K562 (cell line): ENCODE results near the gene ABRAXAS1. TPM values are rescaled to one million over a fixed set of nuclear protein-coding genes. Genes with fewer than 3 reads are reported as not detected.

Experiments used
- ATAC-seq: fragments of 200-7000 bp; cut with Tn5 transposase; 3 replicates; pipeline ENCODE4 v1.9.1; 2020; ENCODE audit warnings: moderate library complexity
- BruUV-seq: library from RNA; stranded (reverse); fragments of 400-500 nt; replicated peaks from 2 replicates; lab custom pipeline; 2021; lab: Mats Ljungman, UMichigan
- CTCF ChIA-PET: fragments of 300-600 bp; formaldehyde crosslinking; extraction: SDS; loops from one replicate; lab custom pipeline; 2021; ENCODE audit warnings: low intra/inter-chr PET ratio; lab: Yijun Ruan, JAX
- POLR2A ChIA-PET: fragments of 300-600, 350-650 bp; sonication (Branson Sonifier 250); formaldehyde crosslinking; extraction: SDS; loops from one replicate; lab custom pipeline; 2021; ENCODE audit warnings: antibody characterized with exemption, inconsistent platforms; lab: Yijun Ruan, JAX
- DNase-seq, 4 experiments: peaks; one replicate each; pipeline versions ENCODE4 v3.0.0 to v3.0.0-alpha.2; 2011 to 2018; ENCODE audit warnings: low spot score in 3 of 4, mixed read lengths in 3 of 4; ENCODE audit errors: extremely low read depth in 1 of 4
- FAIRE-seq: peaks from 2 replicates; lab custom pipeline; 2011; peaks lifted over from hg19 to GRCh38; lab: Jason Lieb, UNC
- H2AFZ ChIP-seq: 2 replicates; pipeline ENCODE4 v1.6.0; 2011; ENCODE audit warnings: low read depth, low read length, control low read depth, inconsistent platforms
- H3K27ac ChIP-seq: fragments of 200-600 bp; 3 replicates; pipeline ENCODE4 v1.8.0; 2011; ENCODE audit warnings: low read depth, mild to moderate bottlenecking, control low read depth, inconsistent platforms, low read length, moderate library complexity, mixed read lengths; ENCODE audit errors: extremely low read depth
- H3K27me3 ChIP-seq, 2 experiments: fragments of 300-600 bp in 1 of 2; 2 replicates in 1 of 2; 3 replicates in 1 of 2; pipeline versions ENCODE4 v1.6.0 to v1.8.0; 2011; ENCODE audit warnings: inconsistent platforms in 2 of 2, low read length in 2 of 2, mild to moderate bottlenecking in 1 of 2, mixed read lengths in 1 of 2, moderate library complexity in 1 of 2; ENCODE audit not compliant: control insufficient read depth in 2 of 2, insufficient read depth in 2 of 2
- H3K36me3 ChIP-seq: fragments of 300-600 bp; 3 replicates; pipeline ENCODE4 v1.8.0; 2011; ENCODE audit warnings: mild to moderate bottlenecking, low read length, inconsistent platforms; ENCODE audit not compliant: control insufficient read depth, insufficient read depth
- H3K4me1 ChIP-seq, 2 experiments: fragments of 200-600 bp in 1 of 2; replicated peaks in 1 of 2; 2 replicates in 1 of 2; 3 replicates in 1 of 2; pipeline versions ENCODE4 v1.5.1 to v1.8.0; 2011; ENCODE audit warnings: inconsistent platforms in 2 of 2, low read length in 2 of 2, mild to moderate bottlenecking in 1 of 2, mixed read lengths in 1 of 2, moderate library complexity in 1 of 2; ENCODE audit not compliant: control insufficient read depth in 2 of 2, insufficient read depth in 2 of 2
- H3K4me2 ChIP-seq: 2 replicates; pipeline ENCODE4 v1.6.1; 2011; ENCODE audit warnings: low read length, control low read depth, inconsistent platforms, mixed read lengths; ENCODE audit not compliant: insufficient read depth
- H3K4me3 ChIP-seq: fragments of 200-600 bp; sonication (generic), shearing (Covaris generic); 2 replicates; pipeline ENCODE4 v1.5.1; 2016; ENCODE audit warnings: control low read depth, inconsistent platforms
- H3K79me2 ChIP-seq: fragments of 200-600 bp; 3 replicates; pipeline ENCODE4 v1.8.0; 2011; ENCODE audit warnings: low read length, inconsistent platforms; ENCODE audit not compliant: control insufficient read depth, insufficient read depth
- H3K9ac ChIP-seq, 2 experiments: 2 replicates each; pipeline versions ENCODE4 v1.6.0 to v1.6.1; 2011; ENCODE audit warnings: low read depth in 2 of 2, low read length in 2 of 2, control low read depth in 1 of 2, inconsistent platforms in 1 of 2, mild to moderate bottlenecking in 1 of 2, mixed read lengths in 1 of 2; ENCODE audit not compliant: insufficient read depth in 1 of 2
- H3K9me1 ChIP-seq: one replicate; pipeline ENCODE4 v1.6.0; 2011; ENCODE audit warnings: inconsistent platforms, mild to moderate bottlenecking, low read length, moderate library complexity; ENCODE audit not compliant: control insufficient read depth, insufficient read depth
- H3K9me3 ChIP-seq: replicated peaks from 2 replicates; pipeline ENCODE4 v1.5.1; 2011; ENCODE audit warnings: low read depth, low read length, inconsistent platforms; ENCODE audit not compliant: control insufficient read depth, insufficient read depth
- H4K20me1 ChIP-seq: replicated peaks from 2 replicates; pipeline ENCODE4 v1.6.1; 2011; ENCODE audit warnings: low read length, inconsistent platforms, mixed read lengths; ENCODE audit not compliant: control insufficient read depth, insufficient read depth
- ATF1 ChIP-seq, 2 experiments: fragments of 450-650 bp in 1 of 2; IDR thresholded peaks; 2 replicates each; pipeline ENCODE4 v1.6.1; 2016; ENCODE audit warnings: missing compliant biosample characterization in 1 of 2, missing genetic modification characterization in 1 of 2
- CBFA2T3 ChIP-seq: fragments of 450-650 bp; IDR thresholded peaks from 2 replicates; pipeline ENCODE4 v1.6.1; 2017
- ESRRB ChIP-seq: fragments of 250-450 bp; sonication (Bioruptor Pico); IDR thresholded peaks from 2 replicates; pipeline ENCODE4 v1.5.0; 2020; ENCODE audit warnings: mild to moderate bottlenecking, moderate library complexity, borderline replicate concordance
- FUS ChIP-seq: fragments of 200-400 bp; formaldehyde crosslinking; optimal IDR thresholded peaks from 2 replicates; pipeline ENCODE3; 2017; ENCODE audit warnings: low read depth, low read length
- HDGF ChIP-seq: fragments of 450-650 bp; IDR thresholded peaks from 2 replicates; pipeline ENCODE4 v1.6.1; 2016
- HEY1 ChIP-seq: fragments of 250-450 bp; sonication (Bioruptor Pico); IDR thresholded peaks from 2 replicates; pipeline ENCODE4 v1.5.0; 2020; ENCODE audit warnings: mild to moderate bottlenecking, moderate library complexity, borderline replicate concordance
- MAZ ChIP-seq, 2 experiments: fragments of 450-650 bp in 1 of 2; sonication (generic) in 1 of 2; formaldehyde crosslinking; IDR thresholded peaks in 1 of 2; conservative IDR thresholded peaks in 1 of 2; 2 replicates each; pipeline versions ENCODE4 v1.4.0 to v1.5.0; 2020; ENCODE audit warnings: mild to moderate bottlenecking in 1 of 2, missing genetic modification reagents in 1 of 2
- NR2C1 ChIP-seq, 2 experiments: fragments of 450-650 bp; IDR thresholded peaks; 2 replicates each; pipeline ENCODE4 v1.6.1; 2017; ENCODE audit warnings: mild to moderate bottlenecking in 2 of 2, antibody characterized with exemption in 1 of 2, inconsistent platforms in 1 of 2, missing compliant biosample characterization in 1 of 2, missing genetic modification characterization in 1 of 2
- POLR2A ChIP-seq: fragments of 450-650 bp; conservative IDR thresholded peaks from 2 replicates; pipeline ENCODE4 v1.6.1; 2016
- PRPF4 ChIP-seq: fragments of 200-400 bp; formaldehyde crosslinking; IDR thresholded peaks from one replicate; pipeline ENCODE4 v1.6.1; 2017; ENCODE audit warnings: low read length, low read depth, mild to moderate bottlenecking; ENCODE audit not compliant: insufficient read depth, poor library complexity, severe bottlenecking
- RBBP5 ChIP-seq: fragments of 200-600 bp; sonication (generic); IDR thresholded peaks from 2 replicates; pipeline ENCODE4 v1.6.1; 2012; ENCODE audit warnings: borderline replicate concordance, mild to moderate bottlenecking, low read length, control low read depth, inconsistent platforms; ENCODE audit not compliant: insufficient read depth, poor library complexity, severe bottlenecking
- SMAD1 ChIP-seq: fragments of 150-350 bp; IDR thresholded peaks from 2 replicates; pipeline ENCODE4 v1.6.1; 2014; ENCODE audit warnings: low read length, low read depth; ENCODE audit not compliant: partially characterized antibody
- SP2 ChIP-seq: IDR thresholded peaks from 2 replicates; pipeline ENCODE4 v1.6.1; 2011; ENCODE audit warnings: mild to moderate bottlenecking, low read depth, low read length, moderate library complexity; ENCODE audit not compliant: poor library complexity, severe bottlenecking; ENCODE audit errors: extremely low read depth
- SREBF1 ChIP-seq: fragments of 150-350 bp; IDR thresholded peaks from 2 replicates; pipeline ENCODE4 v1.6.1; 2014; ENCODE audit warnings: antibody characterized with exemption, low read depth, low read length, borderline replicate concordance
- STAG1 ChIP-seq: sonication (generic); formaldehyde crosslinking; IDR thresholded peaks from 2 replicates; pipeline ENCODE4 v1.5.0; 2020; ENCODE audit warnings: missing genetic modification reagents, borderline replicate concordance
- TSC22D4 ChIP-seq: fragments of 450-650 bp; IDR thresholded peaks from 2 replicates; pipeline ENCODE4 v1.6.1; 2016; ENCODE audit warnings: missing genetic modification characterization, missing biosample characterization, control low read depth
- ZNF124 ChIP-seq: sonication (generic); formaldehyde crosslinking; IDR thresholded peaks from 2 replicates; pipeline ENCODE4 v1.8.1; 2022; ENCODE audit warnings: missing genetic modification reagents
- ZNF780A ChIP-seq: fragments of 250-450 bp; sonication (Bioruptor Pico); IDR thresholded peaks from 2 replicates; pipeline ENCODE4 v1.5.0; 2021; ENCODE audit warnings: mild to moderate bottlenecking
- ZSCAN29 ChIP-seq: fragments of 450-650 bp; IDR thresholded peaks from 2 replicates; pipeline ENCODE4 v1.6.1; 2017
- WGBS: fragments of 100-300 bp; shearing (Covaris generic); methylation state at CpG from one replicate; pipeline ENCODE4 v1.1.6; 2016; ENCODE audit warnings: low coverage, mixed read lengths; ENCODE audit not compliant: insufficient coverage; ENCODE audit errors: missing lambda C conversion rate; 5-methylcytosine and 5-hydroxymethylcytosine counted together
- in situ Hi-C: fragments of 300-500 bp; cut with MboI; formaldehyde crosslinking; loops from 4 replicates; pipeline ENCODE4 v1.15.0; 2018; ENCODE audit warnings: inconsistent platforms, mixed read lengths
- intact Hi-C: fragments of 100-400 bp; cut with micrococcal nuclease; formaldehyde crosslinking; loops from 2 replicates; pipeline ENCODE4 v1.14.2; 2022
- polyA plus RNA-seq, 8 experiments: library from polyadenylated mRNA; depleted of rRNA in 4 of 8; stranded (reverse) in 5 of 8; unstranded in 3 of 8; fragments of >200 nt; fragmentation: Nextera tagmentation in 2 of 8; fragmentation: Illumina TruSeq in 1 of 8; extraction: Ambion mirVana in 2 of 8; extraction: Trizol in 1 of 8; gene quantifications; 2 replicates each; pipeline versions ENCODE4 v1.2.1 to v1.2.3, GENCODE V29; 2011 to 2014; ENCODE audit warnings: inconsistent platforms in 1 of 8, missing spikeins in 1 of 8
- total RNA-seq, 7 experiments: library from RNA; depleted of rRNA in 6 of 7; stranded (reverse); fragments of >200 nt in 6 of 7; fragmentation: Illumina TruSeq in 2 of 7; extraction: Trizol in 2 of 7; gene quantifications; 2 replicates each; pipeline versions ENCODE4 v1.2.1 to v1.2.3, GENCODE V29; 2011 to 2021; ENCODE audit warnings: low replicate concordance in 1 of 7
- TF ChIP-seq, protein P1 (sequence below), 2 experiments: fragments of 450-650 bp in 1 of 2; sonication (generic) in 1 of 2; formaldehyde crosslinking in 1 of 2; IDR thresholded peaks in 1 of 2; conservative IDR thresholded peaks in 1 of 2; 2 replicates each; pipeline versions ENCODE4 v1.6.1 to v1.8.1; 2016 to 2023; ENCODE audit warnings: mild to moderate bottlenecking in 2 of 2, moderate library complexity in 2 of 2, inconsistent platforms in 1 of 2, missing genetic modification reagents in 1 of 2
- TF ChIP-seq, protein P2 (sequence below): fragments of 250-450 bp; sonication (Bioruptor Pico); IDR thresholded peaks from 2 replicates; pipeline ENCODE4 v1.4.0; 2020

The ABRAXAS1 gene
- total and polyA plus RNA-seq, 9 of the 15 experiments (the other 6 are each of a cell fraction or from before 2014, with no cell fraction given) = 10.8 to 48.3 (median 22.1) TPM

DNA sequence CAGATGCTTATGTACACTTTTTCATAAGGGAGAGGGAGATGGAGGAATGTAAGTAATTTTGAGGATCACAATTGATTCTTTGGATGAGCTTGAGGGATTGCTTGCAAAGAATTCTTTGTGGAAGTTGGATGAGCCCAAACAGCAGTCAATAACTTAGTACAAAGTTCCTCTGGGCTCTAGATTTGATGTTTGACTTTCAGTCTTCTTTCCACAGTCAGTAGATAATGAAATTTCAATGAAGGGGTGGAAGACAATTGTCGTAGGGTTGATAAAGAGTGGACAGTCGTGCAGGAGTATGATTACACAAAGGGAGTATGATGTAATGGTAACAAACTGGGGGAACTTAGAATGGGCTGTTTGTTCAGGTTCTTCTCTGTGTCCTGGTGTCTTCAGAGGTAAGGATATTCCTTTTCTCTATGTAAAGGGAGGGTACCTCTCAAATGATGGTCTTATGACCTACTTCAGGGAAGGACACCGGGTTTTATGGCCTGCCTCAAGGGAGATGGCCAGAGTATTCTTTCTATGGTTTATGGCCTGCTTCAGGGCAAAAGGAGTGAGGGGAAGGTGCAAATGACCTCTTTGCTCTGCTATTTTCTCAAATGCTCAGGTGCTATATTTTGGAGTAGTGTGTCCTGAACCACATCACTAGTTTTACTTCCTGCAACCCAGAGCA lies 1.7 kb upstream of the ABRAXAS1 start:
- H3K4me2 ChIP-seq = peak overlapping the region; percentile 58
- FAIRE-seq = peak; percentile 29
- peak; percentile 83 for TF ChIP-seq CBFA2T3
- no peak for TF ChIP-seq HEY1 (CRISPR knock-in tag)
- no peak for TF ChIP-seq ZNF124 (CRISPR knock-in tag)
- no peak; a peak in 1 of 4 replicates for TF ChIP-seq MAZ (CRISPR knock-in tag; conservative IDR thresholded peaks at IDR 0.05 in 1 of 2, IDR thresholded peaks at IDR 0.05 in 1 of 2)
- TF ChIP-seq STAG1 (CRISPR knock-in tag) = no peak
- TF ChIP-seq ATF1 (CRISPR knock-in tag; IDR thresholded peaks at IDR 0.05) = no peak
- TF ChIP-seq ATF1 (tag; IDR thresholded peaks at IDR 0.05) = peak; percentile 36
- TF ChIP-seq, protein P1, sequence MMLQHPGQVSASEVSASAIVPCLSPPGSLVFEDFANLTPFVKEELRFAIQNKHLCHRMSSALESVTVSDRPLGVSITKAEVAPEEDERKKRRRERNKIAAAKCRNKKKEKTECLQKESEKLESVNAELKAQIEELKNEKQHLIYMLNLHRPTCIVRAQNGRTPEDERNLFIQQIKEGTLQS (IDR thresholded peaks at IDR 0.05) = peak; percentile 84
- TF ChIP-seq, protein P1 (CRISPR knock-in tag; conservative IDR thresholded peaks at IDR 0.05) = no peak
- TF ChIP-seq ZSCAN29 = no peak
- TF ChIP-seq ZNF780A (CRISPR knock-in tag) = no peak
- TF ChIP-seq POLR2A = no peak
- no peak for TF ChIP-seq TSC22D4 (tag)
- no peak for TF ChIP-seq SREBF1
- TF ChIP-seq SMAD1 = no peak
- TF ChIP-seq FUS = no peak
- no peak for TF ChIP-seq SP2
- no peak for TF ChIP-seq PRPF4
- TF ChIP-seq, protein P2, sequence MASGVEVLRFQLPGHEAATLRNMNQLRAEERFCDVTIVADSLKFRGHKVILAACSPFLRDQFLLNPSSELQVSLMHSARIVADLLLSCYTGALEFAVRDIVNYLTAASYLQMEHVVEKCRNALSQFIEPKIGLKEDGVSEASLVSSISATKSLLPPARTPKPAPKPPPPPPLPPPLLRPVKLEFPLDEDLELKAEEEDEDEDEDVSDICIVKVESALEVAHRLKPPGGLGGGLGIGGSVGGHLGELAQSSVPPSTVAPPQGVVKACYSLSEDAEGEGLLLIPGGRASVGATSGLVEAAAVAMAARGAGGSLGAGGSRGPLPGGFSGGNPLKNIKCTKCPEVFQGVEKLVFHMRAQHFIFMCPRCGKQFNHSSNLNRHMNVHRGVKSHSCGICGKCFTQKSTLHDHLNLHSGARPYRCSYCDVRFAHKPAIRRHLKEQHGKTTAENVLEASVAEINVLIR = no peak
- no peak for TF ChIP-seq RBBP5
- no peak for TF ChIP-seq NR2C1 (IDR thresholded peaks at IDR 0.05)
- TF ChIP-seq NR2C1 (tag; IDR thresholded peaks at IDR 0.05) = no peak
- TF ChIP-seq HDGF = no peak
- TF ChIP-seq ESRRB (CRISPR knock-in tag) = no peak

More for the DNA sequence above, 1.7 kb upstream of the ABRAXAS1 start:
- H3K9me1 ChIP-seq = no peaks in the 10 kb centered on the region
- WGBS = 3% methylated on average over 3 of the region's 3 CpGs
- DNase-seq (peak in 2 of 4 experiments; percentile 54 to 70), ATAC-seq (peak; percentile 22)
- peaks cover 21% of the 10 kb centered on the region for H3K79me2 ChIP-seq
- peaks cover 3% of the 10 kb centered on the region; the same call in 1 of the 3 replicates for H3K36me3 ChIP-seq
- POLR2A ChIA-PET = interaction anchor here (0.6 to 1.4 kb wide), 4 partner anchors 9 to 1156 kb away, joined by 3 to 5 read pairs (median 4); no protein-coding TSS in a partner anchor
- peak overlapping the region; percentile 75 for H2AFZ ChIP-seq
- no peaks in the 10 kb centered on the region for H4K20me1 ChIP-seq
- H3K9me3 ChIP-seq = no peaks in the 10 kb centered on the region
- H3K27ac ChIP-seq = peak overlapping the region; percentile 66
- in situ Hi-C loops (no loop called here), intact Hi-C loops (no loop called here)
- BruUV-seq = no TSS peak
- H3K4me3 ChIP-seq = no peak overlapping the region
- H3K9ac ChIP-seq = peak overlapping the region in 1 of 2 experiments; percentile 49; a peak in 2 of 4 replicates
- CTCF ChIA-PET = no interaction called here
- H3K27me3 ChIP-seq = no peaks in the 10 kb centered on the region
- H3K4me1 ChIP-seq = peaks cover 19 to 37% of the 10 kb centered on the region in 2 experiments
